ENCODE results near the gene STAT5A. TPM values are rescaled to one million over a fixed set of nuclear protein-coding genes. Genes with fewer than 3 reads are reported as not detected.

STAT5A gene
- total and polyA plus RNA-seq, 9 of the 15 experiments (the other 6 are each of a cell fraction or from before 2014, with no cell fraction given): 79.9 to 415 (median 196) TPM

DNA sequence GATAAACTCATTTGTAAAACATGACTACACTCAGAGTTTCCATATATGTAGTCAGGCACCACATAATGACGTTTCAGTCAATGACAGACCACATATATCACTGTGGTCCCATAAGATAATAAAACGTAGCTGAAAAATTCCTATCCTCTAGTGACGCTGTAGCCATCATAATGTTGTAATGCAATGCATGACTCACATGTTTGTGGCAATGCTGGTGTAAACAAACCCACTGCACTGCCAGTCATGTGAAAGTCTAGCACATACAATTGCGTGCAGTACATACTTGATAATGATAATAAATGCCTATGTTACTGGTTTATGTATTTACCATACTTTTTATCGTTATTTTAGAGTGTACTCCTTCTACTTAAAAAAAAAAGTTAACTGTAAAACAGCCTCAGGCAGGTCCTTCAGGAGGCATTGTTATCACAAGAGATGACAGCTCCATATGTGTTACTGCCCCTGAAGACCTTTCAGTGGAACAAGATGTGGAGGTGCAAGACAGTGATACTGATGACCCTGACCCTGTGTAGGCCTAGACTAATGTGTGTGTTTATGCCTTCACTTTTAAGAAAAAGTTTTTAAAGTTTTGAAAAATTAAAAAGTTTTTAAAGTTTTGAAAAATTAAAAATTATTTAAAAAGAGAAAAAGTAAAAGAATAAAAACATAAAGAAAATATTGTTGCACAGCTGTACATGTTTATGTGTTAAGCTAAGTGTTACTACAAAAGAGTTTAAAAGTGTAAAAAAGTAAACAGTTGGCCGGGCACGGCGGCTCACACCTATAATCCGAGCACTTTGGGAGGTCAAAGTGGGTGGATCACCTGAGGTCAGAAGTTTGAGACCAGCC, 21.2 kb upstream of the STAT5A start (continued):
- TF ChIP-seq, protein P1, sequence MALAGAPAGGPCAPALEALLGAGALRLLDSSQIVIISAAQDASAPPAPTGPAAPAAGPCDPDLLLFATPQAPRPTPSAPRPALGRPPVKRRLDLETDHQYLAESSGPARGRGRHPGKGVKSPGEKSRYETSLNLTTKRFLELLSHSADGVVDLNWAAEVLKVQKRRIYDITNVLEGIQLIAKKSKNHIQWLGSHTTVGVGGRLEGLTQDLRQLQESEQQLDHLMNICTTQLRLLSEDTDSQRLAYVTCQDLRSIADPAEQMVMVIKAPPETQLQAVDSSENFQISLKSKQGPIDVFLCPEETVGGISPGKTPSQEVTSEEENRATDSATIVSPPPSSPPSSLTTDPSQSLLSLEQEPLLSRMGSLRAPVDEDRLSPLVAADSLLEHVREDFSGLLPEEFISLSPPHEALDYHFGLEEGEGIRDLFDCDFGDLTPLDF (CRISPR knock-in tag; IDR thresholded peaks at IDR 0.05): no peak
- TF ChIP-seq NCOR1 (IDR thresholded peaks at IDR 0.05) (peak; percentile 89), EP400 (IDR thresholded peaks at IDR 0.05) (peak; percentile 65), ZNF134 (CRISPR knock-in tag; conservative IDR thresholded peaks at IDR 0.05) (no peak), ZNF586 (CRISPR knock-in tag; conservative IDR thresholded peaks at IDR 0.05) (no peak), POLR2A (conservative IDR thresholded peaks at IDR 0.05) (peak; percentile 79), ZBTB8A (IDR thresholded peaks at IDR 0.05; ENCODE audit: partially characterized antibody) (no peak), TAF1 (IDR thresholded peaks at IDR 0.05; ENCODE audit: control insufficient read depth, extremely low read depth, insufficient read depth, low read length, severe bottlenecking) (no peak), ZNF133 (CRISPR knock-in tag; IDR thresholded peaks at IDR 0.05) (no peak), NEUROD1 (IDR thresholded peaks at IDR 0.05; ENCODE audit: borderline replicate concordance, low read depth, low read length, partially characterized antibody) (peak; percentile 80), NFATC3 (IDR thresholded peaks at IDR 0.05) (peak; percentile 90), HSF4 (CRISPR knock-in tag; IDR thresholded peaks at IDR 0.05; ENCODE audit: borderline replicate concordance) (no peak)
- TF ChIP-seq, protein P2, sequence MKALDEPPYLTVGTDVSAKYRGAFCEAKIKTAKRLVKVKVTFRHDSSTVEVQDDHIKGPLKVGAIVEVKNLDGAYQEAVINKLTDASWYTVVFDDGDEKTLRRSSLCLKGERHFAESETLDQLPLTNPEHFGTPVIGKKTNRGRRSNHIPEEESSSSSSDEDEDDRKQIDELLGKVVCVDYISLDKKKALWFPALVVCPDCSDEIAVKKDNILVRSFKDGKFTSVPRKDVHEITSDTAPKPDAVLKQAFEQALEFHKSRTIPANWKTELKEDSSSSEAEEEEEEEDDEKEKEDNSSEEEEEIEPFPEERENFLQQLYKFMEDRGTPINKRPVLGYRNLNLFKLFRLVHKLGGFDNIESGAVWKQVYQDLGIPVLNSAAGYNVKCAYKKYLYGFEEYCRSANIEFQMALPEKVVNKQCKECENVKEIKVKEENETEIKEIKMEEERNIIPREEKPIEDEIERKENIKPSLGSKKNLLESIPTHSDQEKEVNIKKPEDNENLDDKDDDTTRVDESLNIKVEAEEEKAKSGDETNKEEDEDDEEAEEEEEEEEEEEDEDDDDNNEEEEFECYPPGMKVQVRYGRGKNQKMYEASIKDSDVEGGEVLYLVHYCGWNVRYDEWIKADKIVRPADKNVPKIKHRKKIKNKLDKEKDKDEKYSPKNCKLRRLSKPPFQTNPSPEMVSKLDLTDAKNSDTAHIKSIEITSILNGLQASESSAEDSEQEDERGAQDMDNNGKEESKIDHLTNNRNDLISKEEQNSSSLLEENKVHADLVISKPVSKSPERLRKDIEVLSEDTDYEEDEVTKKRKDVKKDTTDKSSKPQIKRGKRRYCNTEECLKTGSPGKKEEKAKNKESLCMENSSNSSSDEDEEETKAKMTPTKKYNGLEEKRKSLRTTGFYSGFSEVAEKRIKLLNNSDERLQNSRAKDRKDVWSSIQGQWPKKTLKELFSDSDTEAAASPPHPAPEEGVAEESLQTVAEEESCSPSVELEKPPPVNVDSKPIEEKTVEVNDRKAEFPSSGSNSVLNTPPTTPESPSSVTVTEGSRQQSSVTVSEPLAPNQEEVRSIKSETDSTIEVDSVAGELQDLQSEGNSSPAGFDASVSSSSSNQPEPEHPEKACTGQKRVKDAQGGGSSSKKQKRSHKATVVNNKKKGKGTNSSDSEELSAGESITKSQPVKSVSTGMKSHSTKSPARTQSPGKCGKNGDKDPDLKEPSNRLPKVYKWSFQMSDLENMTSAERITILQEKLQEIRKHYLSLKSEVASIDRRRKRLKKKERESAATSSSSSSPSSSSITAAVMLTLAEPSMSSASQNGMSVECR (CRISPR knock-in tag; IDR thresholded peaks at IDR 0.05): no peak
- TF ChIP-seq, protein P3, sequence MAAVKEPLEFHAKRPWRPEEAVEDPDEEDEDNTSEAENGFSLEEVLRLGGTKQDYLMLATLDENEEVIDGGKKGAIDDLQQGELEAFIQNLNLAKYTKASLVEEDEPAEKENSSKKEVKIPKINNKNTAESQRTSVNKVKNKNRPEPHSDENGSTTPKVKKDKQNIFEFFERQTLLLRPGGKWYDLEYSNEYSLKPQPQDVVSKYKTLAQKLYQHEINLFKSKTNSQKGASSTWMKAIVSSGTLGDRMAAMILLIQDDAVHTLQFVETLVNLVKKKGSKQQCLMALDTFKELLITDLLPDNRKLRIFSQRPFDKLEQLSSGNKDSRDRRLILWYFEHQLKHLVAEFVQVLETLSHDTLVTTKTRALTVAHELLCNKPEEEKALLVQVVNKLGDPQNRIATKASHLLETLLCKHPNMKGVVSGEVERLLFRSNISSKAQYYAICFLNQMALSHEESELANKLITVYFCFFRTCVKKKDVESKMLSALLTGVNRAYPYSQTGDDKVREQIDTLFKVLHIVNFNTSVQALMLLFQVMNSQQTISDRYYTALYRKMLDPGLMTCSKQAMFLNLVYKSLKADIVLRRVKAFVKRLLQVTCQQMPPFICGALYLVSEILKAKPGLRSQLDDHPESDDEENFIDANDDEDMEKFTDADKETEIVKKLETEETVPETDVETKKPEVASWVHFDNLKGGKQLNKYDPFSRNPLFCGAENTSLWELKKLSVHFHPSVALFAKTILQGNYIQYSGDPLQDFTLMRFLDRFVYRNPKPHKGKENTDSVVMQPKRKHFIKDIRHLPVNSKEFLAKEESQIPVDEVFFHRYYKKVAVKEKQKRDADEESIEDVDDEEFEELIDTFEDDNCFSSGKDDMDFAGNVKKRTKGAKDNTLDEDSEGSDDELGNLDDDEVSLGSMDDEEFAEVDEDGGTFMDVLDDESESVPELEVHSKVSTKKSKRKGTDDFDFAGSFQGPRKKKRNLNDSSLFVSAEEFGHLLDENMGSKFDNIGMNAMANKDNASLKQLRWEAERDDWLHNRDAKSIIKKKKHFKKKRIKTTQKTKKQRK (IDR thresholded peaks at IDR 0.05; ENCODE audit: borderline replicate concordance, low read depth, low read length): no peak
- TF ChIP-seq, protein P4, sequence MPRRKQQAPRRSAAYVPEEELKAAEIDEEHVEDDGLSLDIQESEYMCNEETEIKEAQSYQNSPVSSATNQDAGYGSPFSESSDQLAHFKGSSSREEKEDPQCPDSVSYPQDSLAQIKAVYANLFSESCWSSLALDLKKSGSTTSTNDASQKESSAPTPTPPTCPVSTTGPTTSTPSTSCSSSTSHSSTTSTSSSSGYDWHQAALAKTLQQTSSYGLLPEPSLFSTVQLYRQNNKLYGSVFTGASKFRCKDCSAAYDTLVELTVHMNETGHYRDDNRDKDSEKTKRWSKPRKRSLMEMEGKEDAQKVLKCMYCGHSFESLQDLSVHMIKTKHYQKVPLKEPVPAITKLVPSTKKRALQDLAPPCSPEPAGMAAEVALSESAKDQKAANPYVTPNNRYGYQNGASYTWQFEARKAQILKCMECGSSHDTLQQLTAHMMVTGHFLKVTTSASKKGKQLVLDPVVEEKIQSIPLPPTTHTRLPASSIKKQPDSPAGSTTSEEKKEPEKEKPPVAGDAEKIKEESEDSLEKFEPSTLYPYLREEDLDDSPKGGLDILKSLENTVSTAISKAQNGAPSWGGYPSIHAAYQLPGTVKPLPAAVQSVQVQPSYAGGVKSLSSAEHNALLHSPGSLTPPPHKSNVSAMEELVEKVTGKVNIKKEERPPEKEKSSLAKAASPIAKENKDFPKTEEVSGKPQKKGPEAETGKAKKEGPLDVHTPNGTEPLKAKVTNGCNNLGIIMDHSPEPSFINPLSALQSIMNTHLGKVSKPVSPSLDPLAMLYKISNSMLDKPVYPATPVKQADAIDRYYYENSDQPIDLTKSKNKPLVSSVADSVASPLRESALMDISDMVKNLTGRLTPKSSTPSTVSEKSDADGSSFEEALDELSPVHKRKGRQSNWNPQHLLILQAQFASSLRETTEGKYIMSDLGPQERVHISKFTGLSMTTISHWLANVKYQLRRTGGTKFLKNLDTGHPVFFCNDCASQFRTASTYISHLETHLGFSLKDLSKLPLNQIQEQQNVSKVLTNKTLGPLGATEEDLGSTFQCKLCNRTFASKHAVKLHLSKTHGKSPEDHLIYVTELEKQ (CRISPR knock-in tag; IDR thresholded peaks at IDR 0.05): no peak

Data from K562 (cell line).